ENCODE measurements around the gene NUTM1. TPM values are rescaled to one million over a fixed set of nuclear protein-coding genes. Genes with fewer than 3 reads are reported as not detected.

The NUTM1 gene
- polyA plus RNA-seq, 1 donor (not counting 4 experiments of a cell fraction or from before 2014, with no cell fraction given) = not detected

GRCh38 chr15:34358948-34359347 is 15.8 kb downstream of the NUTM1 start:
- peaks cover 11% of the 10 kb centered on the region for H3K4me1 ChIP-seq (ENCODE audit: control insufficient read depth, extremely low read depth, insufficient read depth, low read length)
- no peak overlapping the region for H3K27ac ChIP-seq (ENCODE audit: control insufficient read depth, insufficient read depth, low read length)
- peaks cover 3% of the 10 kb centered on the region for H4K20me1 ChIP-seq (ENCODE audit: control insufficient read depth, extremely low read depth, insufficient read depth, low read length)
- TF ChIP-seq CTCF (optimal IDR thresholded peaks at IDR 0.05 in 1 of 3, IDR thresholded peaks at IDR 0.05 in 1 of 3, conservative IDR thresholded peaks at IDR 0.05 in 1 of 3; ENCODE audit: extremely low read depth in 1 of 3, insufficient read depth in 2 of 3, low read length in 3 of 3) (no peak), EZH2 (IDR thresholded peaks at IDR 0.05; ENCODE audit: low read length) (no peak)
- dilution Hi-C loops (cut with MboI; ENCODE audit: extremely low pct_ligation_motif_present, low sequenced_read_pairs) = no loop called here
- peaks cover 2% of the 10 kb centered on the region for H3K79me2 ChIP-seq (ENCODE audit: control insufficient read depth, insufficient read depth, low read length)
- no peak overlapping the region for H3K9ac ChIP-seq (ENCODE audit: control insufficient read depth, extremely low read depth, insufficient read depth, low read length)
- no peak overlapping the region for H2AFZ ChIP-seq (ENCODE audit: control insufficient read depth, low read length)
- peaks cover 34 to 35% of the 10 kb centered on the region in 2 experiments for H3K36me3 ChIP-seq (ENCODE audit: control insufficient read depth in 2 of 2, extremely low read depth in 1 of 2, insufficient read depth in 2 of 2, low read length in 2 of 2)
- H3K9me3 ChIP-seq (ENCODE audit: control insufficient read depth, low read depth, low read length) = no peaks in the 10 kb centered on the region
- no peaks in the 10 kb centered on the region for H3K27me3 ChIP-seq (ENCODE audit: control insufficient read depth, extremely low read depth, insufficient read depth, low read length)
- peaks cover 6% of the 10 kb centered on the region for H3K9me1 ChIP-seq (ENCODE audit: control insufficient read depth, extremely low read depth, insufficient read depth, low read length)
- H3K4me3 ChIP-seq (ENCODE audit: control insufficient read depth in 2 of 3, extremely low read depth in 1 of 3, insufficient read depth in 2 of 3, low read depth in 1 of 3, low read length in 3 of 3) = no peak overlapping the region
- DNase-seq (ENCODE audit: low read depth, low spot score) (no peak), FAIRE-seq (no peak)
- H3K4me2 ChIP-seq (ENCODE audit: control insufficient read depth, extremely low read depth, insufficient read depth, low read depth, low read length) = no peak overlapping the region

GRCh38 chr15:34359416-34359815 is 16.3 kb downstream of the NUTM1 start:
- DNase-seq (ENCODE audit: low read depth, low spot score) = no peak
- peaks cover 3% of the 10 kb centered on the region for H4K20me1 ChIP-seq (ENCODE audit: control insufficient read depth, extremely low read depth, insufficient read depth, low read length)
- peaks cover 11% of the 10 kb centered on the region for H3K4me1 ChIP-seq (ENCODE audit: control insufficient read depth, extremely low read depth, insufficient read depth, low read length)
- H3K9me3 ChIP-seq (ENCODE audit: control insufficient read depth, low read depth, low read length) = no peaks in the 10 kb centered on the region
- no peaks in the 10 kb centered on the region for H3K27me3 ChIP-seq (ENCODE audit: control insufficient read depth, extremely low read depth, insufficient read depth, low read length)
- dilution Hi-C loops (cut with MboI; ENCODE audit: extremely low pct_ligation_motif_present, low sequenced_read_pairs) = no loop called here
- peaks cover 2% of the 10 kb centered on the region for H3K79me2 ChIP-seq (ENCODE audit: control insufficient read depth, insufficient read depth, low read length)
- H3K9me1 ChIP-seq (ENCODE audit: control insufficient read depth, extremely low read depth, insufficient read depth, low read length) = peaks cover 6% of the 10 kb centered on the region
- no peak for FAIRE-seq
- no peak overlapping the region for H3K4me2 ChIP-seq (ENCODE audit: control insufficient read depth, extremely low read depth, insufficient read depth, low read depth, low read length)
- no peak overlapping the region for H3K27ac ChIP-seq (ENCODE audit: control insufficient read depth, insufficient read depth, low read length)
- H3K9ac ChIP-seq (ENCODE audit: control insufficient read depth, extremely low read depth, insufficient read depth, low read length) = no peak overlapping the region
- H2AFZ ChIP-seq (ENCODE audit: control insufficient read depth, low read length) = no peak overlapping the region
- no peak for TF ChIP-seq EZH2 (IDR thresholded peaks at IDR 0.05; ENCODE audit: low read length)
- TF ChIP-seq CTCF (optimal IDR thresholded peaks at IDR 0.05 in 1 of 3, IDR thresholded peaks at IDR 0.05 in 1 of 3, conservative IDR thresholded peaks at IDR 0.05 in 1 of 3; ENCODE audit: extremely low read depth in 1 of 3, insufficient read depth in 2 of 3, low read length in 3 of 3) = no peak
- no peak overlapping the region for H3K4me3 ChIP-seq (ENCODE audit: control insufficient read depth in 2 of 3, extremely low read depth in 1 of 3, insufficient read depth in 2 of 3, low read depth in 1 of 3, low read length in 3 of 3)
- H3K36me3 ChIP-seq (ENCODE audit: control insufficient read depth in 2 of 2, extremely low read depth in 1 of 2, insufficient read depth in 2 of 2, low read length in 2 of 2) = peaks cover 36 to 38% of the 10 kb centered on the region in 2 experiments

Data from keratinocyte (primary cell).